Suprapubic skin (tissue), 4 donors: ENCODE results near the gene CDK11B. TPM values are rescaled to one million over a fixed set of nuclear protein-coding genes. Genes with fewer than 3 reads are reported as not detected.

Experiments used
- DNase-seq, 2 donors: peaks; one replicate each; pipeline ENCODE4 v3.0.0-alpha.2; 2019; ENCODE audit warnings: low spot score in 2 of 2
- H3K27ac ChIP-seq: fragments of 200-600 bp; sonication (generic); one replicate; pipeline ENCODE4 v1.5.1; 2019
- H3K27me3 ChIP-seq: fragments of 200-600 bp; sonication (generic); one replicate; pipeline ENCODE4 v1.5.1; 2019
- H3K36me3 ChIP-seq: fragments of 200-600 bp; sonication (generic); one replicate; pipeline ENCODE4 v1.5.1; 2019
- H3K4me1 ChIP-seq: fragments of 200-600 bp; sonication (generic); one replicate; pipeline ENCODE4 v1.5.1; 2019
- H3K4me3 ChIP-seq: fragments of 200-600 bp; sonication (generic); one replicate; pipeline ENCODE4 v1.5.1; 2019; ENCODE audit warnings: mild to moderate bottlenecking
- H3K9me3 ChIP-seq: fragments of 200-600 bp; sonication (generic); one replicate; pipeline ENCODE4 v1.5.1; 2019
- EP300 ChIP-seq: sonication (generic); formaldehyde crosslinking; IDR thresholded peaks from one replicate; pipeline ENCODE4 v1.6.1; 2017; ENCODE audit warnings: antibody characterized with exemption
- POLR2A ChIP-seq, 2 donors: fragments of 450-650 bp; IDR thresholded peaks; one replicate each; pipeline ENCODE4 v1.6.1; 2017; ENCODE audit warnings: antibody characterized with exemption in 2 of 2, mild to moderate bottlenecking in 2 of 2, moderate library complexity in 2 of 2
- POLR2AphosphoS5 ChIP-seq, 3 donors: sonication (generic); formaldehyde crosslinking; IDR thresholded peaks; one replicate each; pipeline ENCODE4 v1.6.1; 2017; ENCODE audit warnings: antibody characterized with exemption in 3 of 3
- WGBS: methylation state at CpG from one replicate; pipeline ENCODE4 v1.1.5; 2018; 5-methylcytosine and 5-hydroxymethylcytosine counted together
- total RNA-seq, 4 donors: library from RNA; depleted of rRNA; stranded (reverse); fragments of >200 nt; gene quantifications; one replicate each; pipeline ENCODE4 v1.1.0, GENCODE V29; 2016
- TF ChIP-seq, protein P1 (sequence below), 2 donors: fragments of 200-600 bp in 1 of 2; fragments of 450-650 bp in 1 of 2; sonication (generic) in 1 of 2; IDR thresholded peaks; one replicate each; pipeline ENCODE4 v1.5.1; 2016 to 2019; ENCODE audit warnings: antibody characterized with exemption in 2 of 2, mild to moderate bottlenecking in 1 of 2, moderate library complexity in 1 of 2

The CDK11B gene
- total RNA-seq, 4 donors from 2014 or later = 18.1 to 28.6 (median 23.3) TPM

DNA sequence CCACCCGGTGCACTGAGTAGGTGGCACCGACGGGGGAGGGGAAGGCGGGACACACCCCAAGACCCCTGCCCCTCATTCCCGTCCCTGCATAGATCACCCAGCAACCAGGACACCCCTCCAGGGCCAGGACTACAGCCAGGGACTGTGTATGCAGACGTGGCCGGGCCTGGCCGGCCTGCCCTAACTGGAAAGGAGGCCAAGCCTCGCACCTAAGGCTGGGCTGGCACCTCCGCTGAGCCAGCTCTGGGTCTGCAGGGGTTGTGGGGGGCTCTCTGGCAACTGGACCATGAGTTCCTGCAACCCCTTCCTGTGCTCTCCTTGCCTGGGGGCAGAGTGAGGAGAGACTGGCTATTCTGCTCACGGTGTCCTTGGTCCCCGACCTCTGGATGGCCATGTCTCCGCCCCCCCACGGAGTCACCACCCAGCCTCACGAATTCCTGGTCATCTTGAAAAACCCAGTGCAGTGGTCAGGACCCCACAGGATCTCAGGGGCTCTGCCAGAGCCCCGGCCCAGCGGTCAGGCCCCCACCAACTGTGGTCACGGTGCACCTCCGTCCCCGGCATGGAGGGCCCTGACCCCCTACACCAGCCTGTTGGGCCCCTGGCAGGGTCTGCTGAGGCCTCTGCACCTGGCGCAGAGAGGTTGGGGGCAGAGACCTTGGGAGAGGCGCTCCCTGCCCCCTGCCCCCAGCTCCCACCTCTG is 57.8 kb downstream of the CDK11B start:
- TF ChIP-seq, protein P1, sequence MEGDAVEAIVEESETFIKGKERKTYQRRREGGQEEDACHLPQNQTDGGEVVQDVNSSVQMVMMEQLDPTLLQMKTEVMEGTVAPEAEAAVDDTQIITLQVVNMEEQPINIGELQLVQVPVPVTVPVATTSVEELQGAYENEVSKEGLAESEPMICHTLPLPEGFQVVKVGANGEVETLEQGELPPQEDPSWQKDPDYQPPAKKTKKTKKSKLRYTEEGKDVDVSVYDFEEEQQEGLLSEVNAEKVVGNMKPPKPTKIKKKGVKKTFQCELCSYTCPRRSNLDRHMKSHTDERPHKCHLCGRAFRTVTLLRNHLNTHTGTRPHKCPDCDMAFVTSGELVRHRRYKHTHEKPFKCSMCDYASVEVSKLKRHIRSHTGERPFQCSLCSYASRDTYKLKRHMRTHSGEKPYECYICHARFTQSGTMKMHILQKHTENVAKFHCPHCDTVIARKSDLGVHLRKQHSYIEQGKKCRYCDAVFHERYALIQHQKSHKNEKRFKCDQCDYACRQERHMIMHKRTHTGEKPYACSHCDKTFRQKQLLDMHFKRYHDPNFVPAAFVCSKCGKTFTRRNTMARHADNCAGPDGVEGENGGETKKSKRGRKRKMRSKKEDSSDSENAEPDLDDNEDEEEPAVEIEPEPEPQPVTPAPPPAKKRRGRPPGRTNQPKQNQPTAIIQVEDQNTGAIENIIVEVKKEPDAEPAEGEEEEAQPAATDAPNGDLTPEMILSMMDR (IDR thresholded peaks at IDR 0.05) = no peak
- TF ChIP-seq POLR2AphosphoS5 (IDR thresholded peaks at IDR 0.05) (no peak), POLR2A (IDR thresholded peaks at IDR 0.05) (no peak), EP300 (no peak)
- 100% methylated on average over 2 of the region's 22 CpGs for WGBS
- no peak overlapping the region for H3K27ac ChIP-seq
- H3K36me3 ChIP-seq = no peaks in the 10 kb centered on the region
- H3K27me3 ChIP-seq = peaks cover 62% of the 10 kb centered on the region
- peak overlapping the region; percentile 61 for H3K4me3 ChIP-seq
- H3K9me3 ChIP-seq = no peaks in the 10 kb centered on the region
- DNase-seq = peak in 1 of 2 donors; percentile 61
- peaks cover 26% of the 10 kb centered on the region for H3K4me1 ChIP-seq

DNA sequence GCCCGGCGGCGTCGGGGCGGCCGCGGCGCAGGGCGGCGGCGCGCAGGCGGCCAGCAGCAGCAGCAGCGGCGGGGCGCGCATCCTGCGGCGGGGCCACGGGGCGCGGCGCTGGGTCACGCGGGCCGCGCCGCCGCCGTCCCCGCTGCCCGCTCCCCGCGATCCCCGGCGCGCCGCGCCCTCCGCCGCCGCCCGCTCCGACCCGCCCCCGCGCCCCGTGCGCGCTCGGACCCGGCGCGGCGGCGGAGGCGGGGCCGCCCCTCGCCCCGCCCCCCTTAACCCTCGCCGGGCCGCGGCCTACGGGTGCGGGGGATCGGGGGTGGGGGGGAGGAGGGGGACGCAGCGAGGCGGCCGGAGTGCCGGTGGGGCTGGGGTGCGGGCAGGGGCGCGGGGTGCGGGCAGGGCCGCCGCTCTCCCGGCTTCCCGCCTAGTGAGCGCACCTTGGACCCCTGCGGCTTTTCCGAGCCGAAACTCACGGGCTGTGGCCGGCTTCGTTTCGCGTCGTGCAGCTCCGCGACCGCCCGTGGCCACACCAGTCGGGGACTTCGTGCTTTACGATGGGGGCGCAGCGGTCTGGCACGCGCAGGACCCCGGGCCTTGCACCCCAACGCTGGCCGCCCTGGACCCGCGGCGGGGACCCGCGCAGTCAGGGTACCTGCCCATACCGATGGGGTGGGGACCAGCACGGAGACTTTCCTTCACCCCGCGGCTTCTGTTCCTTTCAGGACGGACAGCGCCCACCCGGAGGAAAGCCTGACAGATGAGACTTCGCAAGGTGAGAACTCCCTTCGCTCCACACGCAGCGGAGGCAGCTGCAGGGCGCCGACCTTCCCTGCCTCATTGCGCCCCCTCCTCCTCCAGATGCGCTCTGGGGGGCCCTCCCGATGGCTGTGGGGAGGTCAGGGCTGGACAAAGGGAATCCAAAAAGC is 58.6 kb downstream of the CDK11B start, which contains the start of gene FNDC10:
Gene FNDC10, minus strand, starts transcription at position 201 of the 926 bp plus-strand sequence. Its CDS starts 120 bp downstream, at position 81.
- Histone ChIP-seq H3K9me3 (no peaks in the 10 kb centered on the region), H3K27me3 (peaks cover 65% of the 10 kb centered on the region), H3K27ac (no peak within 1 kb of the TSS), H3K4me3 (peak within 1 kb of the TSS; percentile 61), H3K4me1 (peaks cover 26% of the 10 kb centered on the region), H3K36me3 (no peaks in the 10 kb centered on the region)
- no peak for TF ChIP-seq POLR2A (IDR thresholded peaks at IDR 0.05)
- TF ChIP-seq EP300 = no peak
- TF ChIP-seq, protein P1 (IDR thresholded peaks at IDR 0.05) = no peak
- TF ChIP-seq POLR2AphosphoS5 (IDR thresholded peaks at IDR 0.05) = no peak
- peak in 1 of 2 donors; percentile 66 for DNase-seq
- no CpG with 5 or more reads among the region's 125 CpGs for WGBS

DNA sequence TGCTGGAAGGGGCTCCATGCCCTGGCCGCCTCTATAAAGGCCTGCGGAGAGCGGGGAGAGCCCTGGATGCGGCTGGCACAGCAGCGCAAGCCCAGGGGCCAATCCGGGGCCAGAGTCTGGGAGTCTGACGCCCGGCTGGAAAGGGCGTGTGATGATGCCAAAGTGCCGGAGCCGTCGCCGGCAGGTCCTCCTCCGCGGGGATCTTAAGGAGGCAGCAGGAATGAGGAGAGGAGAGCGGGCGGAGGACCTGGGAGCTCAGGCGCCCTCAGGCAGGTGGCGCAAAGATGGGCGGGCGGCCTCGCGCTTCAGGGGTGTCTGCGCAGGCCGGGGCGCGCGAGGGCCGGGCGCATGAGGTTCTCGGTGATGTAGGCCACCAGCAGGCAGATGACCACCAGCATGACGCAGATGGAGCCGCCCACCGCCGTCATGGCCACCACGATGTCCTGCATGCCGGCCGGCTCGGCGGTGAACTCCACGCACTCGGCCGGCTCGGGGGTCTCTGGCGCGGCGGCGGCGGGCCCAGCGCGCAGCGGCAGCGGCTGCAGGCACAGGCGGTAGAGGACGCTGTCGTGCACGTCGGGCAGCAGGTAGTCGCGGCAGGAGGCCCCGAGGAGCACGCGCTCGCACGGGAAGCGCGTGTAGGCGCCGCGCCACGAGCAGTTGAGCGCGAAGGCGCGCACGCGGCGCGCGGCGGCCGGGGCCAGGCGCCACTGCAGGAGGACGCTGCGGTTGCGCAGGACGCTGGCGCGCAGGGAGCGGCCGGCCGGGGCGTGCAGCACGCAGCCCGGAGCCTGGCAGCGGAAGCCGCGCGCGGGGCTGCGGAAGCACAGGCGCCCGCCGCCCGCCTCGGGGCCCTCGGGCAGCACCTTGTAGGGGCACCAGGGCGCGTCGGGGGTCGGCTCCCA is 59.5 kb downstream of the CDK11B start:
- no peaks in the 10 kb centered on the region for H3K36me3 ChIP-seq
- DNase-seq = peak in 1 of 2 donors; percentile 57
- H3K27ac ChIP-seq = no peak overlapping the region
- H3K9me3 ChIP-seq = no peaks in the 10 kb centered on the region
- peaks cover 65% of the 10 kb centered on the region for H3K27me3 ChIP-seq
- TF ChIP-seq, protein P1 (IDR thresholded peaks at IDR 0.05) = peak in 1 of 2 donors; percentile 12
- no peak for TF ChIP-seq POLR2A (IDR thresholded peaks at IDR 0.05)
- WGBS = 20% methylated on average over 36 of the region's 111 CpGs
- peaks cover 26% of the 10 kb centered on the region for H3K4me1 ChIP-seq
- H3K4me3 ChIP-seq = peak overlapping the region; percentile 45

DNA sequence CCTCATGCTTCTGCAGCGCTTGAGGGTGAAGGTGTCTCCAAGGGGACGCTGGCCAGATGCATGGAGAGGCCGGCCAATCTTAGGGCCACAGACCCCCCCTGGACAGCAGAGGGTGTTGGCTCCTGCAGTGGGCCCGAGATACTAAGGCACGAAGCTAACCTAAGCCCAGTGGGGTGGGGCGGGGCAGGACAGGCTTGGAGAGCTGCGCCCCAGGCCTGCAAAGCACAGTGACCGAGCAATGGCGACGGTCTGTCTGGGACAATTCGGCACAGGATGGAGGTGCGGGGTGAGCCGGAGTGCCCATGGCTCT is 60.1 kb downstream of the CDK11B start:
- 98% methylated on average over 9 of the region's 13 CpGs for WGBS
- Histone ChIP-seq H3K36me3 (no peaks in the 10 kb centered on the region), H3K27ac (no peak overlapping the region), H3K4me3 (no peak overlapping the region), H3K27me3 (peaks cover 62% of the 10 kb centered on the region), H3K9me3 (no peaks in the 10 kb centered on the region), H3K4me1 (peaks cover 26% of the 10 kb centered on the region)
- no peak for DNase-seq
- no peak for TF ChIP-seq POLR2A (IDR thresholded peaks at IDR 0.05)
- TF ChIP-seq POLR2AphosphoS5 (IDR thresholded peaks at IDR 0.05) = no peak
- TF ChIP-seq, protein P1 (IDR thresholded peaks at IDR 0.05) = no peak
- no peak for TF ChIP-seq EP300
